Ovary (tissue), 3 donors: ENCODE measurements around the gene WRNIP1.

Experiments used
- CTCF ChIP-seq, 3 donors: fragments of 450-650 bp in 2 of 3; fragments of 200-600 bp in 1 of 3; IDR thresholded peaks; one replicate each; pipeline versions ENCODE4 v1.5.1 to v1.8.0; 2016 to 2022; ENCODE audit warnings: antibody characterized with exemption in 3 of 3, mild to moderate bottlenecking in 1 of 3
- POLR2A ChIP-seq: fragments of 450-650 bp; IDR thresholded peaks from one replicate; pipeline ENCODE4 v1.6.1; 2017; ENCODE audit warnings: antibody characterized with exemption, mild to moderate bottlenecking, moderate library complexity
- donor health status: DM: no; HTN: no; CAD: no.

DNA sequence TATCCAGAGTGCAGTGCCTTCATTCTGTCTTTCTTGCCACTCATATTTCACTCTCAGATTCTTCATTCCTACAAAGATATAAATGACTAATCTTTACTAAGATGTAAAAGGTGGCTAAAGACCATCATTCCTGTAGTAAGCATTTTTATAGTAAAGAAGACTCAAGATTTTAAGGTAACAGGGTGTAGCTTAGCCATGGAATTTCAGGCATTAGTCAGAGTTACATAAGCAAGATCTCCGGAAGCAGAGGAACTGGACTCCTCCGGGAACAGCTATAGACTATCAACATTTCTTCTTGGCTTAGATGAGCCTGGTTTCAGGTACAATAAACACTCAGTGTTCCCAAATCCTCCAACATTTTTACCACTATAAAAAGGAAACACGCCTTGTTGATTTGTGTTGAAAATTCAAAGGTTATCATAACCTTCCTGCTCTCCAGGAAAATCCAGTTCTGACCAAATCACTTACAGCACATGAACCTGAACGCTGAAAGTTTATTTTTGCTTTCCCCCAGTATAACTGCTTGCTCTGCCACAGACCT lies 52.8 kb downstream of the WRNIP1 start:
- TF ChIP-seq CTCF (IDR thresholded peaks at IDR 0.05) (no peak), POLR2A (no peak)
